WI38 (cell line): ENCODE results near the gene ACTL7B.

ENCODE experiments used
- H3K4me3 ChIP-seq: 2 replicates; pipeline ENCODE4 v1.5.1; 2011; ENCODE audit warnings: low read depth, mild to moderate bottlenecking, control low read depth, low read length
- CTCF ChIP-seq: IDR thresholded peaks from 2 replicates; pipeline ENCODE4 v1.5.1; 2012; ENCODE audit warnings: low read depth, mild to moderate bottlenecking, control low read depth, low read length

Gene ACTL7B

DNA sequence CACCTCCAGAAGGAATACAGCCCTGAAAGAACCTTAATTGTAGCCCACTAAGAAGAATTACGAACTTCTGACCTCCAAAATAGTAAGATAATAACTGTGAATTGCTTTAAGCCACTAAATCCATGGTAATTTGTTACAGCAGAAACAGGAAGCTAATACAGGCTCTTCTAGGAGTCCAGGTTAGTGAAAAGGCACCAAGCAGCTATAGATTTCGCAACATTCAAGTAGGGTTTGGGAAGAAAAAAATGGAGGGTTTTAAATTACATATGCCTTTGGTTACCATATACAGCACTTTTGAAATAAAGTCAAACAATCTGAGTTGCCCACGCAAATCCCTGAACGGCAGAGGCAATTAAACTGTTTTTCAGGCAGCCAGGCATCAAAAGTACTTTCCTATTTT is 4.6 kb upstream of the ACTL7B start:
- TF ChIP-seq CTCF: no peak
- no peak overlapping the region for H3K4me3 ChIP-seq

DNA sequence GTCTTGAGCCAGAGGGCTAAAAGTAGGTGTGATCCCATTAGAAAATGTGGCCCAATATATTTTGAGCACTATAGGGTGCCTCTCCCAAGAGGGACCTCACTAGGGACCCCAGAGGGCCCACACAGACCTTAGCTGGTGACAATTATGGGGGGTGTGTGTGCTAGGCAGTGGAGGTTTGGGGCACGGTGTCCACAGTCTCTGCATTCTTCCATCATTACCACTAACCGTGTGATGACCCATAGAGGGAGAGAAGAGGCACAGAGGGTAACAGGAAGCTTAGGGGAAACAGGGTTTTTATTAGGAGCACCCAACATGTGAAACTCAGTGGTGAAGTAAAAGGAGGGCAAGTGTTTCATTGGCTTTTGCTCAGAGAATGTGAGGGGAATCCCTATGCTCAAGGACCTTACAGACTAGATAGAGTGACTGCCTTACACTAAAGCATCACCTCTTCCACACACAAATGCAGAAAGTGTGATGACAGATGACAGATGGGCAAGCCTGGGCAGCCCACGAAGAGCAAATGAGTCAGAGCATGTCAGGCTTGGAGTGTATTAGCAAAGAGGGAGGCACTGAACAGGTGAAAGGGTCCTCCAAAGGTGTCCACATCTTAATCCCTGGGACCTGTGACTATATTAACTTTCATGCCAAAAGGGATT is 3.8 kb upstream of the ACTL7B start:
- no peak for TF ChIP-seq CTCF
- H3K4me3 ChIP-seq: no peak overlapping the region

DNA sequence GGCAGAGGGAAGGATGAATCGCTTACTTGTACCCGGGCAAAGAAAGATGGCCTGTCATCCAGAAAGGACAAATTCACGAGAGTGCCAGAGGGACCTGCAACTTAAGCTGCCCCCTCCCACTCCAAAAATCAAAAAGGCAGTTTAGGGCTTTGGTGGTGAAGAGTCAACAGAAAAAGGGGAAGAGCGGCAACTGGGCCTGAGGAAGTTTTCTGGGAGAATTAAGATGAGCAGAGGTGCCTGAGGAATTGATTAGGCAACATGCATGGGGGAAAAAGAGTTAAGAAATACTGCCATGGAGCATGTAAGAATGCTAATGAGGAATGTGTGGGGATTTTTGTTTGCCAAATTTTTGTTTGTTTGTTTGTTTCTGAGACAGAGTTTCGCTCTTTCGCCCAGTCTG is 1.8 kb upstream of the ACTL7B start:
- no peak for TF ChIP-seq CTCF
- no peak overlapping the region for H3K4me3 ChIP-seq

DNA sequence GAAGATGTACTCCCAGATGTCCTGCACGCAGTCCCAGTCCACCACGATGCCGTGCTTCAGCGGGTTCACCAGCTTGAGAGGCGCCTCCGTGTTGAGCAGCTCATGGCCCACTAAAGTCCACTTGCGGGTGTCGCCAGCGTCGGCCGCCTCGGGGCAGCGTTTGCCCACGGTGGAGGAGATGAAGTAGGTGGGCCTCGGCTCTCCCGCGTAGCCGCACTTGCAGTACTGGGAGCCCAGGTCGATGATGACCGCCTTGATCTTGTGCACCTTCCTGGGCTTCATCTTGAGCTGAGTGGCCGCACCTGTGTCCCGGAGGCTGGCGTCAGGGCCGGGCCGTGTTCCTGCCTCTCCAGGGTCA is 278 bp downstream of the ACTL7B start:
- TF ChIP-seq CTCF: no peak

DNA sequence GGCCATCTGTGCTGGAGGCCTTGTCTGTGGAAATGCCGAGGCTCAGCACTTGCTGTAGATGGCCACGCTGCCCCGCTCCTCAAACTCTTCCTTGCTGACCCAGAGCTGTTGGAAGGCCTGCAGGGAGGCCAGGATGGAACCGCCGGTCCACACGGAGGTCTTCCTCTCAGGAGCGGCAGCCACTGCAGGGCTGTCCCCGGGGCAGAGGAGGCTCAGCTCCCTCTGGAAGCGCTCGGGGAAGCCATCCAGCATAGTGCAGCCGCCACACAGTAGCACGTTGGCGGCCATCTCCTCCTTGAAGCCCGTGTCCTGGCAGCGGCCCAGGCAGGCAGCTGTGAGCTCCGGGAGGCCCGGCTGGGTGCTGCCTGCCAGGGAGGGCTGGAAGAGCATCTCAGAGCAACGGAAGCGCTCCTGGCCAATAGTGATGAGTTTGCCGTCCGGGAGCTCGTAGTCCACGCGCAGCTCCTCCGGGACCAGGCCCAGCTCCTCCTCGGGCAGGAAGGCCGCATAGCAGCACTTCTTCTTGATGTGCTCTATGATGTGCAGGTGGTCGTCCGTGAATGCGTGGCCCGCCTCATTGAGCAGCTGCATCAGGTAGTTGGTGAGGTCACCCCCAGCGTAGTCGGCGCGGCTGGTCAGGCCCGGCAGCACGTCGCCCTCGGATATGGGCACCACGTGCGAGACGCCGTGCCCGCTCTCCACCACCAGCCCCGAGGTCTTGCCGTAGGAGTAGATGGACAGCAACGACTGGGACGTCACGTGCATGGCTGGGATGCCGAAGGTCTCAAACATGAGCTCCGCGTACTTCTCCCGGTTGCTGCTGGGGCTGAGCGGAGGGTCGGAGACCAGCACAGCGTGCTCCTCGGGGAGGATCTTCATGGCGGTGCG is 901 bp downstream of the ACTL7B start:
- H3K4me3 ChIP-seq: no peak overlapping the region
- TF ChIP-seq CTCF: no peak

More for the DNA sequence above, 278 bp downstream of the ACTL7B start:
- H3K4me3 ChIP-seq: no peak overlapping the region

DNA sequence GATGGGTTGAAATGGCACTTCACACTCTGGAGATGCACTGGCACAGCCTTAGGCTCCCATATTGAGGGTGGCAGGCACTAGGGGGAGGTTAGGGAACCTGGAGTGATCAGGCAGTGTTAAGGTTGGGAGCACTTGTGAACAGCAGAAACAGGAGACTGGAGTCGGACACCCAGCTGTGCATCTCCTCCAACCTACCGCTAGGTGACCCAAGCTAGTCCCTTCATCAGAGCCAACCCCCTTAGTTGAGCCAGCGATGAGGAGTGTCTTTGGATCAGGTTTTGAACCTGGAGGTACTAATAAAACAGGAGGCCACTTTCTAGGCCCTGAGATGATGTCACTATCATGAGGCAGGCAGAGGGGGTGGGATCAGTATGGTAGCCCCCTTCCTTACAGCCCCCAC is 1.7 kb downstream of the ACTL7B start:
- H3K4me3 ChIP-seq: no peak overlapping the region
- no peak for TF ChIP-seq CTCF

DNA sequence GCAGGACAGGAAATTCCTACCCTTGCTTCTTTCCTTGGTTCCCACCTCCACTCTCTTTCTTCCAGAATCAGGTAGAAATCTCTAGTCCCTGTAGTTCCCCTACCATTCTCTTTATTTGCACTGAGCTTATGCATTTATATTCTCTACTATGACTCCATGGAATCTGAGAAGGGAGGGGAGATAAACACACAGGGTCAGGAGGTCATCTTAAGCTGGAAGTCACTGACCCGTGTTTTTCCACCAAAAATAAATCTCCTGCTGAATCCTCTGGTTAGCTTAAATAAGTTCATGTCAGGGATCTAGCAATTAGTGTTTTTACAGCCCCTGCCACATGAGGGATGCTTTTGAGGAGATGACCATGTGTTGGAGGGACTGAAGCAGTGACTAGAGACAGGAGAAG is 3.7 kb downstream of the ACTL7B start:
- TF ChIP-seq CTCF: no peak
- H3K4me3 ChIP-seq: no peak overlapping the region
